Coronary artery (tissue), 2 donors: ENCODE data around the gene DBF4.

Experiments
- DNase-seq: peaks from one replicate; pipeline ENCODE4 v3.0.0-alpha.2; 2017; ENCODE audit warnings: low spot score
- H3K27ac ChIP-seq, 2 donors: fragments of 200-600 bp; sonication (generic); one replicate each; pipeline ENCODE4 v1.5.1; 2016 to 2019
- H3K4me3 ChIP-seq: fragments of 200-600 bp; sonication (generic); 2 replicates; pipeline ENCODE4 v1.5.1; 2016; ENCODE audit warnings: mild to moderate bottlenecking, moderate library complexity
- TF ChIP-seq, protein P1 (sequence below): fragments of 200-600 bp; sonication (generic); IDR thresholded peaks from one replicate; pipeline ENCODE4 v1.5.1; 2019; ENCODE audit warnings: antibody characterized with exemption

Gene DBF4

GRCh38 chr7:87874066-87874465, 2.2 kb upstream of the DBF4 start:
- TF ChIP-seq, protein P1, sequence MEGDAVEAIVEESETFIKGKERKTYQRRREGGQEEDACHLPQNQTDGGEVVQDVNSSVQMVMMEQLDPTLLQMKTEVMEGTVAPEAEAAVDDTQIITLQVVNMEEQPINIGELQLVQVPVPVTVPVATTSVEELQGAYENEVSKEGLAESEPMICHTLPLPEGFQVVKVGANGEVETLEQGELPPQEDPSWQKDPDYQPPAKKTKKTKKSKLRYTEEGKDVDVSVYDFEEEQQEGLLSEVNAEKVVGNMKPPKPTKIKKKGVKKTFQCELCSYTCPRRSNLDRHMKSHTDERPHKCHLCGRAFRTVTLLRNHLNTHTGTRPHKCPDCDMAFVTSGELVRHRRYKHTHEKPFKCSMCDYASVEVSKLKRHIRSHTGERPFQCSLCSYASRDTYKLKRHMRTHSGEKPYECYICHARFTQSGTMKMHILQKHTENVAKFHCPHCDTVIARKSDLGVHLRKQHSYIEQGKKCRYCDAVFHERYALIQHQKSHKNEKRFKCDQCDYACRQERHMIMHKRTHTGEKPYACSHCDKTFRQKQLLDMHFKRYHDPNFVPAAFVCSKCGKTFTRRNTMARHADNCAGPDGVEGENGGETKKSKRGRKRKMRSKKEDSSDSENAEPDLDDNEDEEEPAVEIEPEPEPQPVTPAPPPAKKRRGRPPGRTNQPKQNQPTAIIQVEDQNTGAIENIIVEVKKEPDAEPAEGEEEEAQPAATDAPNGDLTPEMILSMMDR, result no peak
- H3K4me3 ChIP-seq, result no peak overlapping the region
- no peak for DNase-seq
- no peak overlapping the region for H3K27ac ChIP-seq

GRCh38 chr7:87875151-87876039, 898 bp upstream of the DBF4 start:
- TF ChIP-seq, protein P1, result no peak
- peak; percentile 76 for DNase-seq
- Histone ChIP-seq H3K4me3 (peak overlapping the region; percentile 97), H3K27ac (peak overlapping the region; percentile 86 to 92)

- TF ChIP-seq, protein P1, result no peak
- peak; percentile 77 for DNase-seq
- Histone ChIP-seq H3K27ac (peak overlapping the region; percentile 86 to 92), H3K4me3 (peak overlapping the region; percentile 97)
These were observed 559 bp downstream of the DBF4 start for GRCh38 chr7:87876869-87877234.

GRCh38 chr7:87877366-87878040, 1.2 kb downstream of the DBF4 start:
- Histone ChIP-seq H3K4me3 (peak overlapping the region; percentile 97), H3K27ac (peak overlapping the region; percentile 86 to 92)
- TF ChIP-seq, protein P1, result no peak
- DNase-seq, result no peak

GRCh38 chr7:87878208-87878735, 2.0 kb downstream of the DBF4 start:
- H3K4me3 ChIP-seq, result no peak overlapping the region
- no peak overlapping the region for H3K27ac ChIP-seq
- no peak for DNase-seq
- TF ChIP-seq, protein P1, result no peak

- DNase-seq, result no peak
- TF ChIP-seq, protein P1, result no peak
- H3K4me3 ChIP-seq, result no peak overlapping the region
- H3K27ac ChIP-seq, result no peak overlapping the region
These were observed 6.1 kb downstream of the DBF4 start for GRCh38 chr7:87882151-87882937.
